HepG2 (cell line): ENCODE results near the gene SP9. TPM values are rescaled to one million over a fixed set of nuclear protein-coding genes. Genes with fewer than 3 reads are reported as not detected.

Experiments used
- ATAC-seq: fragments of 200-7000 bp; cut with Tn5 transposase; 3 replicates; pipeline ENCODE4 v1.9.1; 2020; ENCODE audit warnings: mild to moderate bottlenecking, moderate library complexity
- BruUV-seq: library from RNA; stranded (reverse); fragments of 400-500 nt; replicated peaks from 2 replicates; lab custom pipeline; 2021; lab: Mats Ljungman, UMichigan
- CTCF ChIA-PET: fragments of 300-600 bp; formaldehyde crosslinking; extraction: SDS; loops from one replicate; lab custom pipeline; 2021; ENCODE audit warnings: low total read pairs, inconsistent platforms, low intra/inter-chr PET ratio; lab: Yijun Ruan, JAX
- POLR2A ChIA-PET: fragments of 350-600 bp; sonication (Branson Sonifier 250); formaldehyde crosslinking; loops from one replicate; lab custom pipeline; 2020; ENCODE audit warnings: antibody characterized with exemption, inconsistent platforms; lab: Yijun Ruan, JAX
- DNase-seq: peaks from one replicate; pipeline ENCODE4 v3.0.0-alpha.2; 2015; ENCODE audit warnings: low spot score
- FAIRE-seq: peaks from 3 replicates; lab custom pipeline; 2011; peaks lifted over from hg19 to GRCh38; lab: Jason Lieb, UNC
- H2AFZ ChIP-seq: one replicate; pipeline ENCODE4 v1.6.1; 2011; ENCODE audit warnings: low read length, inconsistent platforms
- H3K27ac ChIP-seq: fragments of 300-600 bp; 3 replicates; pipeline ENCODE4 v1.8.0; 2011; ENCODE audit warnings: mixed run types, mild to moderate bottlenecking, mixed read lengths, low read length, inconsistent platforms; ENCODE audit not compliant: insufficient read depth; ENCODE audit errors: extremely low read length
- H3K27me3 ChIP-seq, 2 experiments: fragments of 200-600 bp in 1 of 2; 2 replicates in 1 of 2; 3 replicates in 1 of 2; pipeline versions ENCODE4 v1.6.0 to v1.8.0; 2011; ENCODE audit warnings: low read length in 2 of 2, mild to moderate bottlenecking in 2 of 2, moderate library complexity in 2 of 2, inconsistent platforms in 1 of 2; ENCODE audit not compliant: insufficient read depth in 2 of 2, control insufficient read depth in 1 of 2
- H3K36me3 ChIP-seq, 2 experiments: fragments of 200-600 bp in 1 of 2; replicated peaks in 1 of 2; 2 replicates in 1 of 2; 3 replicates in 1 of 2; pipeline versions ENCODE4 v1.5.1 to v1.8.0; 2011; ENCODE audit warnings: low read length in 2 of 2, inconsistent platforms in 1 of 2; ENCODE audit not compliant: insufficient read depth in 2 of 2, control insufficient read depth in 1 of 2
- H3K4me1 ChIP-seq: 2 replicates; pipeline ENCODE4 v1.5.1; 2012; ENCODE audit warnings: low read length, inconsistent platforms; ENCODE audit not compliant: insufficient read depth
- H3K4me2 ChIP-seq: 2 replicates; pipeline ENCODE4 v1.6.0; 2011; ENCODE audit warnings: low read depth, low read length, inconsistent platforms
- H3K4me3 ChIP-seq, 3 experiments: fragments of 200-600 bp in 1 of 3; sonication (generic), shearing (Covaris generic) in 1 of 3; replicated peaks in 1 of 3; 2 replicates each; pipeline ENCODE4 v1.5.1; 2011 to 2016; ENCODE audit warnings: low read length in 3 of 3, inconsistent platforms in 2 of 3, low read depth in 2 of 3, mild to moderate bottlenecking in 2 of 3, control low read depth in 1 of 3, mixed read lengths in 1 of 3; ENCODE audit not compliant: insufficient read depth in 1 of 3
- H3K79me2 ChIP-seq: one replicate; pipeline ENCODE4 v1.6.1; 2011; ENCODE audit warnings: low read length, inconsistent platforms; ENCODE audit not compliant: insufficient read depth
- H3K9ac ChIP-seq: 2 replicates; pipeline ENCODE4 v1.6.0; 2011; ENCODE audit warnings: mild to moderate bottlenecking, low read depth, low read length, inconsistent platforms; ENCODE audit not compliant: insufficient read depth
- H3K9me3 ChIP-seq: 2 replicates; pipeline ENCODE4 v1.5.1; 2012; ENCODE audit warnings: mild to moderate bottlenecking, low read length
- H4K20me1 ChIP-seq: 2 replicates; pipeline ENCODE4 v1.6.0; 2011; ENCODE audit warnings: inconsistent platforms, mild to moderate bottlenecking, low read length, moderate library complexity; ENCODE audit not compliant: insufficient read depth
- AHDC1 ChIP-seq: sonication (generic); formaldehyde crosslinking; IDR thresholded peaks from 2 replicates; pipeline ENCODE4 v1.5.1; 2020; ENCODE audit warnings: mild to moderate bottlenecking, missing genetic modification reagents, borderline replicate concordance
- GABPB1 ChIP-seq: IDR thresholded peaks from 2 replicates; pipeline ENCODE4 v1.6.1; 2016; ENCODE audit warnings: mild to moderate bottlenecking, missing genetic modification reagents, moderate library complexity, missing compliant biosample characterization
- HMGXB3 ChIP-seq: sonication (generic); formaldehyde crosslinking; IDR thresholded peaks from 2 replicates; pipeline ENCODE4 v1.4.0; 2020; ENCODE audit warnings: missing genetic modification reagents, borderline replicate concordance
- MAFG ChIP-seq: sonication (generic); formaldehyde crosslinking; IDR thresholded peaks from 2 replicates; pipeline ENCODE4 v1.5.1; 2020; ENCODE audit warnings: mild to moderate bottlenecking, missing genetic modification reagents
- MAZ ChIP-seq, 2 experiments: sonication (generic) in 1 of 2; formaldehyde crosslinking in 1 of 2; IDR thresholded peaks; 2 replicates each; pipeline versions ENCODE4 v1.5.0 to v1.6.1; 2012 to 2020; ENCODE audit warnings: low read depth in 2 of 2, mild to moderate bottlenecking in 2 of 2, borderline replicate concordance in 1 of 2, improper control_type of control experiment in 1 of 2, low read length in 1 of 2, missing genetic modification reagents in 1 of 2, moderate library complexity in 1 of 2
- NCOR1 ChIP-seq: fragments of 200-600 bp; sonication (generic); IDR thresholded peaks from 2 replicates; pipeline ENCODE4 v1.7.0; 2017; ENCODE audit warnings: antibody characterized with exemption, low read length, borderline replicate concordance
- TBX2 ChIP-seq: sonication (generic); formaldehyde crosslinking; IDR thresholded peaks from 2 replicates; pipeline ENCODE4 v1.5.0; 2020; ENCODE audit warnings: missing genetic modification reagents, mild to moderate bottlenecking, borderline replicate concordance
- ZNF549 ChIP-seq: sonication (generic); formaldehyde crosslinking; IDR thresholded peaks from 2 replicates; pipeline ENCODE4 v1.5.0; 2020; ENCODE audit warnings: missing genetic modification reagents
- WGBS: methylation state at CpG from one replicate; pipeline ENCODE4 v1.1.6; 2017; ENCODE audit warnings: low lambda C conversion rate; 5-methylcytosine and 5-hydroxymethylcytosine counted together
- in situ Hi-C: cut with HindIII; loops from 2 replicates; pipeline ENCODE4 v1.10.0; 2017; ENCODE audit warnings: low pct_unique_long_range_greater_than_20kb; ENCODE audit not compliant: extremely low pct_ligation_motif_present
- intact Hi-C: fragments of 100-400 bp; cut with micrococcal nuclease; formaldehyde crosslinking; loops from one replicate; pipeline ENCODE4 v1.10.0; 2022; ENCODE audit not compliant: unreplicated experiment
- polyA plus RNA-seq, 8 experiments: library from polyadenylated mRNA; depleted of rRNA in 3 of 8; stranded (reverse) in 7 of 8; unstranded in 1 of 8; fragments of >200 nt; fragmentation: Illumina TruSeq in 4 of 8; extraction: Trizol in 4 of 8; gene quantifications; 2 replicates each; pipeline versions ENCODE4 v1.2.1 to v1.2.3, GENCODE V29; 2011 to 2016; ENCODE audit warnings: low read depth in 4 of 8, missing spikeins in 1 of 8, mixed read lengths in 1 of 8; ENCODE audit not compliant: insufficient read depth in 1 of 8
- total RNA-seq, 5 experiments: library from RNA; depleted of rRNA; stranded (reverse); fragments of >200 nt; fragmentation: Illumina TruSeq; extraction: Trizol; gene quantifications; 2 replicates each; pipeline ENCODE4 v1.2.3, GENCODE V29; 2016; ENCODE audit warnings: low read depth in 1 of 5

SP9 gene
- total and polyA plus RNA-seq, 2 of the 13 experiments (the other 11 are each of a cell fraction or from before 2014, with no cell fraction given): not detected

- no peak for TF ChIP-seq HMGXB3 (CRISPR knock-in tag)
- TF ChIP-seq TBX2 (CRISPR knock-in tag): peak; percentile 82
- TF ChIP-seq ZNF549: no peak
These were observed 2.0 kb downstream of the SP9 start (continued) for GRCh38 chr2:174336501-174337336.

GRCh38 chr2:174337337-174338146 is 2.8 kb downstream of the SP9 start:
- in situ Hi-C loops: no loop called here
- no peak for DNase-seq
- intact Hi-C loops: no loop called here
- Histone ChIP-seq H3K9me3 (no peaks in the 10 kb centered on the region), H3K79me2 (no peaks in the 10 kb centered on the region), H3K27me3 (peaks cover 29 to 87% of the 10 kb centered on the region in 2 experiments), H3K9ac (peak overlapping the region; percentile 27; the same call in 1 of the 2 replicates), H3K4me3 (peak overlapping the region; percentile 31 to 67 (median 43); a peak in 4 of 6 replicates), H3K4me1 (peaks cover 61% of the 10 kb centered on the region), H3K36me3 (no peaks in the 10 kb centered on the region), H3K27ac (no peak overlapping the region), H4K20me1 (peaks cover 3% of the 10 kb centered on the region; the same call in 1 of the 2 replicates), H3K4me2 (peak overlapping the region; percentile 83), H2AFZ (no peak overlapping the region)
- no peak for ATAC-seq
- ChIA-PET CTCF (interaction anchor here (0.9 kb wide), 1 partner anchor 180 kb away, joined by 3 read pairs; no protein-coding TSS in a partner anchor), POLR2A (interaction anchor here (1.0 kb wide), 1 partner anchor 89 kb away, joined by 3 read pairs; the partner anchor contains the start of gene OLA1)
- no TSS peak for BruUV-seq
- FAIRE-seq: no peak
- 60% methylated on average over 72 of the region's 74 CpGs for WGBS
- TF ChIP-seq NCOR1: no peak
- 0 out of 2 replicates have a peak, but pooled peaks have one; percentile 10 for TF ChIP-seq GABPB1 (CRISPR knock-in tag)
- TF ChIP-seq MAZ (IDR thresholded peaks at IDR 0.05; ENCODE audit: borderline replicate concordance, low read depth, low read length): no peak
- TF ChIP-seq MAZ (CRISPR knock-in tag; IDR thresholded peaks at IDR 0.05; ENCODE audit: low read depth): peak; percentile 71; the same call in 1 of the 2 replicates
- no peak for TF ChIP-seq MAFG (CRISPR knock-in tag)
- no peak for TF ChIP-seq AHDC1 (CRISPR knock-in tag)
